ENCODE measurements around the gene LPCAT2.

DNA sequence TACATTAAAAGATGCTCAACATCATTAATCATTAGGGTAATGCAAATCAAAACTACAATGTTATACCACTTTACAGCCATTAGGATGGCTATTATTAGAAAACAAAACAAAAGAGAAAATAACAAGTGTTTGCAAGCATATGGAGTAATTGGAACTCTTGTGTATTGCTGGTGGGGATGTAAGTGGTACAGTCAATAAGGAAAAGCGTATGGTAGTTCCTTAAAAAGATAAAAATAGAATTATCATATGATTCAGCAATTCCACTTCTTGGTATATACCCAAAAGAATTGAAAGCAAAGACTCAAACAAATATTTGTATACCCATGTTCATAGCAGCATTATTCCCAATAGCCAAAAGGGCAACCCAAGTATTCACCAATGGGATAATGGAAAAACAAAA, 56.2 kb downstream of the LPCAT2 start:
- TF ChIP-seq, protein P1, sequence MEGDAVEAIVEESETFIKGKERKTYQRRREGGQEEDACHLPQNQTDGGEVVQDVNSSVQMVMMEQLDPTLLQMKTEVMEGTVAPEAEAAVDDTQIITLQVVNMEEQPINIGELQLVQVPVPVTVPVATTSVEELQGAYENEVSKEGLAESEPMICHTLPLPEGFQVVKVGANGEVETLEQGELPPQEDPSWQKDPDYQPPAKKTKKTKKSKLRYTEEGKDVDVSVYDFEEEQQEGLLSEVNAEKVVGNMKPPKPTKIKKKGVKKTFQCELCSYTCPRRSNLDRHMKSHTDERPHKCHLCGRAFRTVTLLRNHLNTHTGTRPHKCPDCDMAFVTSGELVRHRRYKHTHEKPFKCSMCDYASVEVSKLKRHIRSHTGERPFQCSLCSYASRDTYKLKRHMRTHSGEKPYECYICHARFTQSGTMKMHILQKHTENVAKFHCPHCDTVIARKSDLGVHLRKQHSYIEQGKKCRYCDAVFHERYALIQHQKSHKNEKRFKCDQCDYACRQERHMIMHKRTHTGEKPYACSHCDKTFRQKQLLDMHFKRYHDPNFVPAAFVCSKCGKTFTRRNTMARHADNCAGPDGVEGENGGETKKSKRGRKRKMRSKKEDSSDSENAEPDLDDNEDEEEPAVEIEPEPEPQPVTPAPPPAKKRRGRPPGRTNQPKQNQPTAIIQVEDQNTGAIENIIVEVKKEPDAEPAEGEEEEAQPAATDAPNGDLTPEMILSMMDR (IDR thresholded peaks at IDR 0.05): no peak
- TF ChIP-seq POLR2A (IDR thresholded peaks at IDR 0.05): no peak
